ENCODE data around the gene PTPRO. TPM values are rescaled to one million over a fixed set of nuclear protein-coding genes. Genes with fewer than 3 reads are reported as not detected.

PTPRO gene
- total and polyA plus RNA-seq, 12 donors: 0.21 to 5.4 (median 0.64) TPM; not detected in 1

DNA sequence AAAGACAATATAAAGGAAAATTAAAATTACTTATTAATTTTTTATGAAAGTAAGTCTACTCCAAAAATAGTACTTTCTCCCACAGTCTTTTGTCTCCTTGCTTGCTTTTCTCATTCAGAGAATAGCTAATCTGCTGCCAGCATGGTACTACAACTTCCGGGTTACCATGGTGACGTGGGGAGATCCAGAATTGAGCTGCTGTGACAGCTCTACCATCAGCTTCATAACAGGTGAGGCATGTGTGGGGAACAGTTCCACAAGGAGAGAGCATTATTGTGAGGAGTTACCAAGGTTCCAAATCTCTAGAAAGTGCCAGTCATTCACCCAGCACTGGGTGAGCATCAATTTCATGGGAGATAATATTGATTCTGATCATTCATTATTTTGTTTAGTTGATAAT, 197.8 kb downstream of the PTPRO start:
- no peak for DNase-seq
- no peaks in the 10 kb centered on the region for H3K36me3 ChIP-seq
- peaks cover 0 to 52% (median 16%) of the 10 kb centered on the region in 7 donors for H3K27me3 ChIP-seq
- intact Hi-C loops (cut with DNase I): loop anchor here in 4 of 10 donors (2.0 to 10.0 kb wide), 4 partner anchors 241 to 245 kb away; no protein-coding TSS in a partner anchor
- H3K27ac ChIP-seq: no peak overlapping the region
- ATAC-seq: no peak
- H3K4me3 ChIP-seq: no peak overlapping the region
- no peaks in the 10 kb centered on the region for H3K4me1 ChIP-seq
- H3K9me3 ChIP-seq: no peaks in the 10 kb centered on the region
- TF ChIP-seq, protein P1, sequence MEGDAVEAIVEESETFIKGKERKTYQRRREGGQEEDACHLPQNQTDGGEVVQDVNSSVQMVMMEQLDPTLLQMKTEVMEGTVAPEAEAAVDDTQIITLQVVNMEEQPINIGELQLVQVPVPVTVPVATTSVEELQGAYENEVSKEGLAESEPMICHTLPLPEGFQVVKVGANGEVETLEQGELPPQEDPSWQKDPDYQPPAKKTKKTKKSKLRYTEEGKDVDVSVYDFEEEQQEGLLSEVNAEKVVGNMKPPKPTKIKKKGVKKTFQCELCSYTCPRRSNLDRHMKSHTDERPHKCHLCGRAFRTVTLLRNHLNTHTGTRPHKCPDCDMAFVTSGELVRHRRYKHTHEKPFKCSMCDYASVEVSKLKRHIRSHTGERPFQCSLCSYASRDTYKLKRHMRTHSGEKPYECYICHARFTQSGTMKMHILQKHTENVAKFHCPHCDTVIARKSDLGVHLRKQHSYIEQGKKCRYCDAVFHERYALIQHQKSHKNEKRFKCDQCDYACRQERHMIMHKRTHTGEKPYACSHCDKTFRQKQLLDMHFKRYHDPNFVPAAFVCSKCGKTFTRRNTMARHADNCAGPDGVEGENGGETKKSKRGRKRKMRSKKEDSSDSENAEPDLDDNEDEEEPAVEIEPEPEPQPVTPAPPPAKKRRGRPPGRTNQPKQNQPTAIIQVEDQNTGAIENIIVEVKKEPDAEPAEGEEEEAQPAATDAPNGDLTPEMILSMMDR (IDR thresholded peaks at IDR 0.05): no peak
- 76 to 77% methylated on average over 2 of the region's 2 CpGs for WGBS, 2 donors

DNA sequence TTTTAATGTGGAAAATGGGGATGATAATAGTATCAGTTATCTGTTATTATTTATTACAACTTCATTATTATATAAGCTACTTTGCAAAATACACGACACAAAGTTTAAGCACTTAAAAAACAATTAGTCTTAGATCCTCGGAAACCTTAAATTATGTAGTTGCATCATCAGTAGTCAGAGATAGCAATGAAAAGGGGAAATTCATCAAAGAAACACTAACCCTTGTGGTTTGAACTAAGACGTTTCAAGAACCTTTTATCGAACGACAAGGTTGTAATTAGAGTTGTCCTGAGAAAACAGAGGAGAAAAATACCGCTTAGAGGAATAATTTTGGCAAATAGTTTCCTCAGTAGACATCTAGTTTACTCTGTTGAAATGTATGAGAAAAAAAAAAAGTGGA, 198.5 kb downstream of the PTPRO start:
- H3K4me1 ChIP-seq: no peaks in the 10 kb centered on the region
- ATAC-seq: no peak
- TF ChIP-seq, protein P1 (IDR thresholded peaks at IDR 0.05): no peak
- peaks cover 0 to 57% (median 16%) of the 10 kb centered on the region in 7 donors for H3K27me3 ChIP-seq
- intact Hi-C loops (cut with DNase I): loop anchor here in 4 of 10 donors (2.0 to 10.0 kb wide), 4 partner anchors 242 to 246 kb away; no protein-coding TSS in a partner anchor
- DNase-seq: no peak
- H3K27ac ChIP-seq: no peak overlapping the region
- H3K9me3 ChIP-seq: no peaks in the 10 kb centered on the region
- no peaks in the 10 kb centered on the region for H3K36me3 ChIP-seq
- WGBS, 2 donors: 70 to 77% methylated on average over 6 of the region's 6 CpGs
- H3K4me3 ChIP-seq: no peak overlapping the region

DNA sequence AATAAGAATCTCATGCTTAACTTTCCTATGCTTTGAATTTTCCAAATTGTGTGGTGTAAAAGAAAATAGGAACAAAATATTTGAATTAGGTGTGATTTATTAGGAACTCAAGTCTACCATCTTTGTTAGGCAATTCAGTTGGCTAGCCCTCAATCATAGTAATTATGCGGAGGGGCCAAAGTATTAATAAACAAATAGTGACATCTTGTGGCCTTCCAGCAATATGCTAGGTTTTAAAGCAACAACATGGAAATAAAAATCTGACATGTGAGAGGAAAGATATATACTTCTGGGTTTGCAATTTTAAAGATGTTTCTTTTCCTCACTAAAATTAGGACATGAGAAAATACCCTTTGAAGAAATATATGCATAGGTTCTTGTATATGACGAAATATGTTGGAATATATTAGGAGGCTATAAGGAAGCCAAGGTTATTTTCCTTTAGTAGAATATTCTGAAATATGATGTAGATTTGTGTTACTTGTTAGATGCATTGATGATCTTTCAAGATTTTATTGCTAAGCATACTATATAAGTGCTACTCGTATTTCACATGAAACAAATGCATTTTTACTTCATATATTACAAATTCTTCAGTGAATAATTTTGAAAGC, 200.4 kb downstream of the PTPRO start:
- ATAC-seq (peak in 1 of 8 donors; percentile 62), DNase-seq (no peak)
- no peaks in the 10 kb centered on the region for H3K4me1 ChIP-seq
- H3K27ac ChIP-seq: no peak overlapping the region
- H3K4me3 ChIP-seq: no peak overlapping the region
- 26 to 27% methylated on average over 3 of the region's 3 CpGs for WGBS, 2 donors
- H3K36me3 ChIP-seq: no peaks in the 10 kb centered on the region
- H3K9me3 ChIP-seq: no peaks in the 10 kb centered on the region
- peaks cover 0 to 57% (median 21%) of the 10 kb centered on the region in 7 donors for H3K27me3 ChIP-seq
- TF ChIP-seq, protein P1 (IDR thresholded peaks at IDR 0.05): peak in 8 of 9 donors; percentile 23 to 70 (median 62)
- intact Hi-C loops (cut with DNase I): loop anchor here in 7 of 10 donors (2.0 to 10.0 kb wide), 4 partner anchors 244 to 248 kb away; no protein-coding TSS in a partner anchor

DNA sequence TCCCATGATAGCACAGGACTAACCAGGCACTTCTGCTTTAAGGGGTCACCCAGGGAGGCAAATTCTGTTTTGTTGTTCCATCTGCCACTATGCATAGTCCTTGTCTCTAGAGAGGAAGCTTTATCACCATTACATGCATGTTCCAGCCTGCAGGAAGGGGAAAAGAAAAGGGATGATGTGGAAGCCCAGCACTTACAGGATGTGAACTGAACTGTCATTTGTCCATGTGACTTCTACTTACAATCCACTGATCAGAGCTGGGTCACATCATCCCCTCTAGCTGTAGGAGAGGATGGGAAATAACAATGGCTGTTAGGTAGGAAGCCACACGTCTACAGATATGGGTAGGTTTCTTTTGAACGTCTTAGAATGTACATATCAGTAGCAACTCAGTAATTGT, 203.1 kb downstream of the PTPRO start:
- Histone ChIP-seq H3K4me3 (no peak overlapping the region), H3K9me3 (peaks cover 0 to 12% (median 7%) of the 10 kb centered on the region in 11 donors), H3K27me3 (peaks cover 0 to 41% (median 20%) of the 10 kb centered on the region in 7 donors), H3K4me1 (no peaks in the 10 kb centered on the region), H3K27ac (no peak overlapping the region), H3K36me3 (no peaks in the 10 kb centered on the region)
- 41 to 46% methylated on average over 2 of the region's 2 CpGs for WGBS, 2 donors
- DNase-seq: no peak
- intact Hi-C loops (cut with DNase I): loop anchor here in 3 of 10 donors (5.0 to 10.0 kb wide), 3 partner anchors 248 to 298 kb away; no protein-coding TSS in a partner anchor
- no peak for ATAC-seq
- TF ChIP-seq, protein P1 (IDR thresholded peaks at IDR 0.05): no peak

Data from heart right ventricle (tissue), 16 donors.